ENCODE measurements around the gene INPP5E. TPM values are rescaled to one million over a fixed set of nuclear protein-coding genes. Genes with fewer than 3 reads are reported as not detected.

The INPP5E gene
- total RNA-seq, 2 donors from 2014 or later: 8.8 to 25.4 TPM

DNA sequence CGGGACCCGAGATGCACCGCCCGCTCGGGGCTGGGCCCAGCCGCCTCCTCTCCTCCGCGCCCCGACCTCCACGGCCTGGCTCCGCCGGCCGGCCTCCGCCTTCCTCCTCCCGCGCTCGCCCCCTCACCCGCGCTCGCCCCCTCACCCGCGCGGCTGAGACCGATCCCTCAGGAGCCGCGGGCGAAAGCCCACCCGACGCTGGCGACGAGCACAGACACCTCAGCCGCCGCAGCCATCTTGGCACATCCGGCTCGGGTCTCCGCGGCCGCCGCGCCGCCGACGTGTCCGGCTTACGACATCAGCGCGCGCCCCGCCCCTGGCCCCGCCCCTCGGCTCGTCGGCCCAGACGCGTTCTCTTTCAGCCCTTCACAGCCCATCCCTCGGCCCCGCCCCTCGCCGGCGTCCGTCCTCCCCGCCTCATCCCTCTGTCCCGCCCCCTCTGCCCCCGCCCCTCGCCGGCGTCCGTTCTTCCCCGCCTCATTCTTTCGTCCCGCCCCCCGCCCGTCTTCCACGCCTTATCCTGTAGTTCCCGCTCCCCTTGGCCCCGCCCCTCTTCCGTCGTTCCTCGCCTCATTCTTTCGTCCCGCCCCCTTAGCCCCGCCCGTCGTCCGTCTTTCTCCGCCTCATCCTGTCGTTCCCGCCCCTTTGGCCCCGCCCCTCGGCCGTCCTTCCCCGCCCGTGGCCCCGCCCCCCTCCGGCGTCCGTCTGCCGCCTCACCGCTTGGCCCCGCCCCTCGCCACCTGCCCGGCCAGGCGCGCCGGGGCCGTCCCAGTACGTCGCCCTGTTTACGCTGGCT, 43.3 kb upstream of the INPP5E start, which contains the start of gene SEC16A:
Gene SEC16A (minus strand): TSS at position 248 of the 796 bp plus-strand sequence. CDS start 5,425 bp downstream, outside the sequence.
- Histone ChIP-seq H3K27ac (peak within 1 kb of the TSS; percentile 99 to 100 (median 100)), H3K9me3 (no peaks in the 10 kb centered on the region), H3K4me3 (peak within 1 kb of the TSS; percentile 30 to 88), H3K36me3 (replicated peaks in 1 of 2; ENCODE audit: insufficient read depth in 1 of 2, low read depth in 2 of 2) (no peaks in the 10 kb centered on the region), H3K27me3 (no peaks in the 10 kb centered on the region), H3K4me1 (peaks cover 60% of the 10 kb centered on the region)
- intact Hi-C loops (cut with DNase I): no loop called here
- 0 to 2% methylated on average over 23 to 95 of the region's 109 CpGs for WGBS, 2 donors
- ATAC-seq (peak; percentile 81), DNase-seq (peak; percentile 99 to 100 (median 100))
- peak; percentile 87 to 93 (median 89) for TF ChIP-seq POLR2A (IDR thresholded peaks at IDR 0.05)
- TF ChIP-seq, protein P1, sequence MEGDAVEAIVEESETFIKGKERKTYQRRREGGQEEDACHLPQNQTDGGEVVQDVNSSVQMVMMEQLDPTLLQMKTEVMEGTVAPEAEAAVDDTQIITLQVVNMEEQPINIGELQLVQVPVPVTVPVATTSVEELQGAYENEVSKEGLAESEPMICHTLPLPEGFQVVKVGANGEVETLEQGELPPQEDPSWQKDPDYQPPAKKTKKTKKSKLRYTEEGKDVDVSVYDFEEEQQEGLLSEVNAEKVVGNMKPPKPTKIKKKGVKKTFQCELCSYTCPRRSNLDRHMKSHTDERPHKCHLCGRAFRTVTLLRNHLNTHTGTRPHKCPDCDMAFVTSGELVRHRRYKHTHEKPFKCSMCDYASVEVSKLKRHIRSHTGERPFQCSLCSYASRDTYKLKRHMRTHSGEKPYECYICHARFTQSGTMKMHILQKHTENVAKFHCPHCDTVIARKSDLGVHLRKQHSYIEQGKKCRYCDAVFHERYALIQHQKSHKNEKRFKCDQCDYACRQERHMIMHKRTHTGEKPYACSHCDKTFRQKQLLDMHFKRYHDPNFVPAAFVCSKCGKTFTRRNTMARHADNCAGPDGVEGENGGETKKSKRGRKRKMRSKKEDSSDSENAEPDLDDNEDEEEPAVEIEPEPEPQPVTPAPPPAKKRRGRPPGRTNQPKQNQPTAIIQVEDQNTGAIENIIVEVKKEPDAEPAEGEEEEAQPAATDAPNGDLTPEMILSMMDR (IDR thresholded peaks at IDR 0.05): no peak

DNA sequence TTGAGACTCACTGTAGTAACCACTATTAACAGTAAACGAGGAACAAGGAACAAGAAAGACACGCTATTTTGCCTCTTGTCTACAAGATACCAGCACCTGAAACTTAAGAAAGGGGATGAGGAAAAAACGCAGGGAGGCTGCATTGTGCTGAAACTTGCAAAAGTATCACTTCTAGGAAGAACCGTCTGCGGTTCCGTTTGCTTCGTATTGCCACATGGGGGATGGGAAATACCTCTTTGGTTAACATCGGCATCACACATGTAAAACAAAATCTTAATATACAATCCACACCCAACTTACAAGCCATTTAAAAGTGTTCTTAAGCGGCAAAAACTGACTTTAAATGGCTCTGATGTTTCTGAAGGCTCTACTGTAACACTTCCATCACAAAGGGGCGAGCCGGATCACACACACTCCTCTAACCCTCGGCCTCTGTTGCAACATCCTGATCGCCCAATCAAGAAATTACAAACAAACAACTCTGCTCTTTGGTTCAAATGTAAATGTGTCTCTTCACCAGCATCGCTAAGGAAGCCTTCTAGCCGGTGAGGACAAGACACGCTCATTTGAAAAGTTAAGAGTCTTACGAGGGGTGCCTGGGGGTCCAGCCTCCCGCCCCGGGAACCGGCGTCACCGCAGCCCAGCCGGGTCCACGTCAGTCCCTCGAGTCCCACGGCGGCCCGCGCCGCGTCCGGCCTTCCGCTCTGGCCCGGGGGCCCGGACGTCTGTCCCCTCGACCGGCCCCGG, 42.6 kb upstream of the INPP5E start:
- peak overlapping the region; percentile 96 to 100 (median 100) for H3K27ac ChIP-seq
- peaks cover 0 to 3% of the 10 kb centered on the region in 2 donors for H3K36me3 ChIP-seq (replicated peaks in 1 of 2; ENCODE audit: insufficient read depth in 1 of 2, low read depth in 2 of 2)
- DNase-seq (peak in 3 of 4 donors; percentile 31 to 45 (median 43)), ATAC-seq (no peak)
- H3K27me3 ChIP-seq: no peaks in the 10 kb centered on the region
- peaks cover 59% of the 10 kb centered on the region for H3K4me1 ChIP-seq
- intact Hi-C loops (cut with DNase I): no loop called here
- H3K4me3 ChIP-seq: peak overlapping the region; percentile 29 to 88
- 0 to 1% methylated on average over 32 to 37 of the region's 39 CpGs for WGBS, 2 donors
- H3K9me3 ChIP-seq: no peaks in the 10 kb centered on the region
- TF ChIP-seq, protein P1 (IDR thresholded peaks at IDR 0.05): no peak
- no peak for TF ChIP-seq POLR2A (IDR thresholded peaks at IDR 0.05)

DNA sequence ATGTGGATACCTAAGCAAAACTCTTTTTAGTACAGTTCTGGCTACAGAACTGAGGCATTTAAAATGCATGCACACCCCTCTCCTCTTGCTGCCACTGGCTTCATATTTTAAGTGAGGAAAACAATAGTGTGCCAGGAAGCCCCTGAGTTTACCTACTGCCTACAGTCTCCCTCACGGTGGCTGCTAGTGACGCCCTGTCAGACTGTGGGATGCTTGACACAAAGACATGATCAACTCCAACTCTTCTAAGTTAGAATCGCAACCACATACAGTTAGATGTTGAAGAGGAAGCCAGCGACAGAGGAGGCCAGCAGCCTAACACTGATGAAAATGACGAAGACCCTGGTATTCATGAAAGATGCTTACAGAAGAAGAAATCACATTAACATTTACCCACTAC, 41.9 kb upstream of the INPP5E start:
- no peaks in the 10 kb centered on the region for H3K27me3 ChIP-seq
- H3K36me3 ChIP-seq (replicated peaks in 1 of 2; ENCODE audit: insufficient read depth in 1 of 2, low read depth in 2 of 2): peaks cover 6 to 10% of the 10 kb centered on the region in 2 donors
- WGBS, 2 donors: 20 to 21% methylated on average over 5 of the region's 5 CpGs
- no peak for DNase-seq
- no peaks in the 10 kb centered on the region for H3K9me3 ChIP-seq
- intact Hi-C loops (cut with DNase I): no loop called here
- peak overlapping the region in 2 of 4 donors; percentile 100 for H3K27ac ChIP-seq
- H3K4me1 ChIP-seq: peaks cover 59% of the 10 kb centered on the region
- no peak overlapping the region for H3K4me3 ChIP-seq
- no peak for ATAC-seq
- TF ChIP-seq POLR2A (IDR thresholded peaks at IDR 0.05): no peak
- TF ChIP-seq, protein P1 (IDR thresholded peaks at IDR 0.05): no peak

DNA sequence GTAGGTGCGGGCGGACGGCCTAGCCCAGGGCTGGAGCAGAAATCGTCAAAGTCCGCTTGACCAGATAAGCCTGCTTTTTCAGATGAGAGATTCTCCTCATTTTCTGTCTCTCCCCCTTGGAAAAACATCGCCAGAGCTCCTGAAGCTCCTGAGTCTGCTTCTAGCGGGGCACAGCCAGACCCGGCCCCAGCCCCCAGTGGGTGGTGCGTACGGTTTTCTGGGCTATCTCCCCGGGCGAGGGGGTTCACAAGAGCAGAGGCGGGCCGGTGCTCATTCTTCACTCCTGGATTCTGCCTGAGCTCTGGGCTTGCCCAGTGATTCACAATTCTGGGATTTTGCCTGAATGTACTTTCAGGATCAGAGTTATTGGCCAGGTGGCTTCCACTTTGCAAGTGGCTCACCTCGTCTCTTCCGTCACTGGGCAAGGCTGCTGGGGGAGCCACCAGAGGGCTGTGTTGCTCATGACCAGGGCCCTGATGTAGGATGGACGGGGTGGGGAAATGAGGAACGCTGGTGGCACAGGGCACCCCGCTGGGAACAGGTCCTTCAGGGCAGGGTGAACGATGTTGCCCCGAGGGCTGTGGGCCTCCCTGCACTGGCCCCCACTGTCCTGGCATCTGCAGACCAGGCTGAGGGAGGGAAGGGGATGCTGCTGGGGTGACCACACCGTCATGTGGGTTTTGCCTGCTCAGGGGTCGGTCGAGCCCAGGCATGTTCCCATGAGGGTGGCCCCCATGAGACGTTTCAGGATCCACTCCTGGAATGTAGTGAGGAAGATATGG, 36.9 kb upstream of the INPP5E start:
- Histone ChIP-seq H3K9me3 (no peaks in the 10 kb centered on the region), H3K27me3 (no peaks in the 10 kb centered on the region), H3K4me1 (peaks cover 32% of the 10 kb centered on the region), H3K4me3 (no peak overlapping the region), H3K27ac (no peak overlapping the region), H3K36me3 (replicated peaks in 1 of 2; ENCODE audit: insufficient read depth in 1 of 2, low read depth in 2 of 2) (peaks cover 11 to 18% of the 10 kb centered on the region in 2 donors)
- WGBS, 2 donors: 88% methylated on average over 19 to 24 of the region's 25 CpGs
- ATAC-seq (no peak), DNase-seq (no peak)
- TF ChIP-seq, protein P1 (IDR thresholded peaks at IDR 0.05): no peak
- no peak for TF ChIP-seq POLR2A (IDR thresholded peaks at IDR 0.05)
- intact Hi-C loops (cut with DNase I): no loop called here
